Measurements from ENCODE around the gene KLHDC10.
"Not testable (repeated sequence)": the region's sequence is repeated elsewhere in the genome, so short reads cannot be mapped to it uniquely, and the experiment has no call there.

The KLHDC10 gene, protein sequence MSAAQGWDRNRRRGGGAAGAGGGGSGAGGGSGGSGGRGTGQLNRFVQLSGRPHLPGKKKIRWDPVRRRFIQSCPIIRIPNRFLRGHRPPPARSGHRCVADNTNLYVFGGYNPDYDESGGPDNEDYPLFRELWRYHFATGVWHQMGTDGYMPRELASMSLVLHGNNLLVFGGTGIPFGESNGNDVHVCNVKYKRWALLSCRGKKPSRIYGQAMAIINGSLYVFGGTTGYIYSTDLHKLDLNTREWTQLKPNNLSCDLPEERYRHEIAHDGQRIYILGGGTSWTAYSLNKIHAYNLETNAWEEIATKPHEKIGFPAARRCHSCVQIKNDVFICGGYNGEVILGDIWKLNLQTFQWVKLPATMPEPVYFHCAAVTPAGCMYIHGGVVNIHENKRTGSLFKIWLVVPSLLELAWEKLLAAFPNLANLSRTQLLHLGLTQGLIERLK

DNA sequence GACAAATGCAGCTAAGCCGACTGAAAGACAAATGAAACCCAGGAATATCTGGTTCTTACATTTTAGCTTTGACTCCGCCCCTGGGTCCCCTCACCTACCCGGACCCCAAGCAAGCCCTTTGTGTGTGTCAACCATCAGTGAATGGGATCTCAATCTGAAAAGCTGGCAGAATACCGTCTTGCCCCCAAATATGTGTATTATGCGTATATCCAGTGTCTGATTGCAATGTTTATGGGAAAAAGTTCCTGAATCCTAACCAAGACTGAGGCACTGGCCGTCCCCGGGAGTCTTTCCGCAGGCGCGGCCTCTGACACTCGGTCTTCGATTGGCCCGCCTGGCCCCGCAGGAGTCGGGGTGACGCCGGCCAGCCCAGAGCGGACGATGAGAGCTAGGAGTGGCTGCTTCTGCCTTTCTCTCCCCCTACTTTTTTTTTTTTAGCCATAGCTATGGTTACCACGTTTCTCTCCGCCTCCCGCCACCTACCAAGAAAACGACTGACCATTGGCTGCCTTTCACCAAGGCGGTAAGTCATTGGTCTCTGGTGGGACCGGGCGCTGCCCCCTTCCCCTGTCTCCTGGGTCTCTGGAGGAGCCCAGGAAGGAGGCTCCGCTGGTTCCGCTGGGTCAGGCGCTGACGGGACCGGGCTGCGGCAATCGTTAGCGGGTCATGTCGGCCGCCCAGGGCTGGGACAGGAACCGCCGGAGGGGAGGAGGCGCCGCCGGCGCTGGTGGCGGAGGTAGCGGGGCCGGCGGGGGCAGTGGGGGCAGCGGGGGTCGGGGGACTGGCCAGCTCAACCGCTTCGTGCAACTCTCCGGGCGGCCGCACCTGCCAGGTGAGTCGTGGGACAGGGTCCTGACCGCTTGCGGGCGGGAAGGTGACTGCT lies at the start of gene KLHDC10:
Gene KLHDC10 (plus strand): TSS at position 557 of the 883 bp plus-strand sequence. CDS start 110 bp downstream, at position 667.
- DNase-seq (ENCODE audit: low spot score) (peak; percentile 93), FAIRE-seq (no peak)

DNA sequence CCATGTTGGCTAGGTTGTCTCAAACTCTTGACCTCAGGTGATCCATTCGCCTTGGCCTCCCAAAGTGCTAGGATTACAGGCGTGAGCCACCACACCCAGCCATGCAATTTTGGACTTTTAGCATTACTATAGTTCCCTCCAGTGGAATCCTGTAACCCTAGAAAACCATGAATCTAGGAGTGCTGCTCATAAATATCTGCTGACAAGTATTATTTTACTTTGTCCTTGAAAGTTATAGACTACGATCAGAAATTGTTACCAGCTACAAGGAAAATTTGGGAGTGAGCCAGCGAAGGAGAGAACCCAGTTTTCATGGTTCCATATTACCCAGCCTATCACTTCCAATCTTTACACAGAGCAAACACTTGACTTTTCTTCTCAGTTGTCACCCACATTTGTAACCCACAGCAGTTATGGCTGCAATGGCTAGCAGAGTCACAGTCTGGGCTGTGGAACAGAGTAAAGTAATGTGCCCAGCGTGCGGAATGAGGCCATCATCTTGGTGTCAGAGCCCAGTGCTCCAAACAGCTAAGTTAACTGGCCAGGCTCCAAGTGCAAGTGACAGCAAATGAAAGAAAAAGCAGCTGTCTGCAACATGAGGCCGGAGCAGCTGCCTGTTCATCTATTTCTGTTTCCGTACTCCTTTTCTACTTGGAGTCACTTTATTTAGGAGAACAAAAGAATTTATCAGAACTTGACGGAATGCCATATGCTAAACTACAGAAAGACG lies 49.1 kb upstream of the KLHDC10 start:
- no peak for FAIRE-seq
- DNase-seq (ENCODE audit: low spot score): no peak

DNA sequence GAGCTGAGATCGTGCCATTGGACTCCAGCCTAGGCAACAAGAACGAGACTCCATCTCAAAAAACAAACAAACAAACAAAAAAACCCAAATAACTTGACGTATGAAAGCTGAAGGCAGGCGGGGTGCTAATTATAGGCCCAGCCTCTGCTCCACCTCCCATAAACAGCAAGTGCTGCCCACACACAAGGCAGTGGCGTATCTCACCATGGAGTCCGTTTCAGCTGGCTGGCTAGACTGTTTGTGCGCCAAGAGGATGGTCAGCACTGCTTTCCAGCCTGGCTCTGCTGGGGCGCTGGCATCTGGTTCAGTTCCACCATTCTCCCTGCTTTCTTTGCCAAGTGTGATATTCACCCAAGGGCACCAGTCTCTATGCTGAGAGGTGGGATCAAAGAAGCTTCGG lies 48.2 kb upstream of the KLHDC10 start:
- DNase-seq (ENCODE audit: low spot score) (no peak), FAIRE-seq (no peak)

DNA sequence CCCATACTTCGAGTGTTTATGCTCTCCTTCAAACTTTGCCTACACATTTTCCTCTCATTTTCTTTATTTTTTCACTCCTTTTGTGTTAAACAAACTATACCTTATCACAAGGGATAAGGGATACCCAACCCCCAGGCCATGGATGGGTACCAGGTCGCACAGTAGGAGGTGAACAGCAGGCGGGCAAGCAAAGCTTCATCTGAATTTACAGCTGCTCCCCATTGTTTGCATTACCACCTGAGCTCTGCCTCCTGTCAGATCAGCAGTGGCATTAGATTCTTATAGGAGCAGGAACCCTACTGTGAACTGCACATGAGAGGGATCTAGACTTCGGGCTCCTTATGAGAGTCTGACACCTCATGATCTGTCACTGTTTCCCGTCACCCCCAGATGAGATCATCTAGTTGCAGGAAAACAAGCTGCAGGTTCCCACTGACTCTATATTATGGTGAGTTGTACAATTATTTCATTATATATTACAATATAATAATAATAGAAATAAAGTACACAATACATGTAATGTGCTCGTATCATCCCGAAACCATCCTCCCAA lies 47.6 kb upstream of the KLHDC10 start:
- no peak for FAIRE-seq
- DNase-seq (ENCODE audit: low spot score): no peak

DNA sequence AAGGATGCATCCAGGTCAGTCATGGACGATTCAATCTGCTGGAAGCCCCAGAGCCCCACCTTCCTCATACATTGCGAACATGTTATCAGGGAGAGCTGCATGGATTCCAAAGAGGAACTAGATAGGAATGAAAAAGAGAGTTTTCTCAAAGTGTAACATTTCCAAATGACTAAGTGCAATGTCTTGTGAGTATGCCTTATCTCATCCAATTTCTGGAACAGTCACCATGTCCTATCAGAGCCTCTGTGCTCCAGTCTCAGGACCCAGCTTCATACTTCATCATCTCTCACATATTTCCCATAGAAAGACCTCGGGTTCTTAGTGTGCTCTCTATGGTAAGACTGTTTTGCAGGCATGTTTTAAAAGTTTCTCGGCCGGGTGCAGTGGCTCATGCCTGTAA lies 45.9 kb upstream of the KLHDC10 start:
- FAIRE-seq (no peak), DNase-seq (ENCODE audit: low spot score) (no peak)

DNA sequence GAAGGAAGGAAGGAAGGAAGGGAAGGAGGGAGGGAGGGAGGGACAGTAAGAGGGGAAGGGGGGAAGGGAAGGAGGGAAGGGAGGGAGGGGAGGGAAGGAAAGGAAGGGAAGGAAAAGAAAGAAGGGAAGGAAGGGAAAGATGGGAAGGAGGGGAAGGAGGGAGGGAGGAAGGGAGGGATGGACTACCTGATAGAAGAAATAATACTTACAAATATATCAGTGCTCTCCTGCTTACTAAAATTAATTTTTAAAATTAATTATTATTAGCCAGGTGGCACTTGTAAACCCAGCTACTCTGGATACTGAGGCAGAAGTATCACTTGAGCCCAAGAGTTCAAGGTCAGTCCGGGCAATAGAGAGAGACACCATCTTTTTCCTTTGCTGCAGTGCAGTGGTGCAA lies 37.6 kb upstream of the KLHDC10 start:
- FAIRE-seq (no peak), DNase-seq (ENCODE audit: low spot score) (no peak)

DNA sequence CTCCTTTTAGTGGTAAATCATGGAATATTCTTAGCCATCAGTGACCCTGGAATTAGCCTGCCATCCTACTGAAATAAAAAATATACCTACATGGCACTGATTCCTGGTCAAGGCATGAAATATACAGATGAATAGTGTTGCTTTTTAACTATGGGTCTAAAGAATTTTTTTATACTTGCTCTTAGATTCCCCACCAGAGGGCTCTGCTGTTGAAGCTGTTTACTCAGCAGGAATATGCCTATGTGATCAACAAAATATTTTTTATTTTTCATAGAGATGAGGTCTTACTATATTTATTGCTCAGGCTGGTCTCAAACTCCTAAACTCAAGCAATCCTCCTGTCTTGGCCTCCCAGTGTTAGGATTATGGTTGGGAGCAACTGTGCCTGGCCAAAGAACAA lies 32.6 kb upstream of the KLHDC10 start:
- DNase-seq (ENCODE audit: low spot score): no peak
- no peak for FAIRE-seq

DNA sequence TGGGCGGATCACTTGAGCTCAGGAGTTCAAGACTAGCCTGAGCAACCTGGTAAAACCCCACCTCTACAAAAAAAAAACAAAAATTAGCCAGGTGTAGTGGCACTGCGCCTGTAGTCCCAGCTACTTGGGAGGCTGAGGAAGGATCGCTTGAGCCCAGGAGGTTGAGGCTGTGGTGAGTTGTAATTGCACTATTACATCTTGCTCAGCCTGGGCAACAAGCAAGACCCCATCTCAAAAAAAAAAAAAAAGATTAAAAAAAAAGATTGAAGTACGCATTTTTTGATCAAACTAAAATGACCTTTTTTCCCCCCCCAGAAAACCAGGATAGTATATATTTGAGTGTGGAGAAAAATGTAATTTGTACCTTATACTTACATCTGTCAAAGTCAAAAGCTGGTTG lies 29.8 kb upstream of the KLHDC10 start:
- DNase-seq (ENCODE audit: low spot score) (no peak), FAIRE-seq (no peak)

DNA sequence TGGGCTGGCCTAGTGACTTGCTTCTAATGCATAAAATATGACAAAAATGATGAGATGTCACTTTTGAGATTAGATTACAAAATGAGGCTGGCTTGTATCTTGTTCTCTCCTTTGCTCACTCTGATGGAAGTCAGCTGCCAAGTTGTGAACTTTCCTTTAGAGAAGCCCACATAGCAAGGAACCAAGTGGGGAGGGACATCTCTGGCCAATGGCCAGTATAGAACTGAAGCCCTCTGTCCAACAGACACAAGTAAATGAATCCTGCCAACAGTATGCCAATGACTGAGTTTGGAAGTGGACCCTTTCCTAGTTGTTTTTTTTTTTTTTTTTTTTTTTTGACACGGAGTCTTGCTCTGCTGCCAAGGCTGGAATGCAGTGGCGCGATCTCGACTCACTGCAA lies 22.5 kb upstream of the KLHDC10 start:
- DNase-seq (ENCODE audit: low spot score): no peak
- FAIRE-seq: no peak

DNA sequence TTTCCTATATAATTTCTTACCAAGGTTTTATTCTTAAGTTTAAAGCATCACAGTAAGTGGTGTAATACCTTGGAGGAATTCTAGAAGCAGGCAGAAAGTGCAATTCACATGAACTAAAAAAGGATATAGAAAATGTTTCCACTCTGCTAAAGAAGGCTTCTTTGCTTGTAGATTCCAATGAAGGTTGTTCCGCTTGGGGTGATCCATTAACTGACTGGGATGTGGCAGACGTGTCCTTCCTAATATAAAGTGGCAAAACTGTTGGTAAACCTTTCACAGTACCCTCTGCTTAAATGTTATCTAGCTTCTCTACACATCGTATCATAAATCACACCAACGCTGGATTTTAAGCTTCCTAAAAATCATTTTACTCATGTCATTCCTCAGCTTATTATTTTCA lies 21.4 kb upstream of the KLHDC10 start:
- no peak for FAIRE-seq
- DNase-seq (ENCODE audit: low spot score): no peak

DNA sequence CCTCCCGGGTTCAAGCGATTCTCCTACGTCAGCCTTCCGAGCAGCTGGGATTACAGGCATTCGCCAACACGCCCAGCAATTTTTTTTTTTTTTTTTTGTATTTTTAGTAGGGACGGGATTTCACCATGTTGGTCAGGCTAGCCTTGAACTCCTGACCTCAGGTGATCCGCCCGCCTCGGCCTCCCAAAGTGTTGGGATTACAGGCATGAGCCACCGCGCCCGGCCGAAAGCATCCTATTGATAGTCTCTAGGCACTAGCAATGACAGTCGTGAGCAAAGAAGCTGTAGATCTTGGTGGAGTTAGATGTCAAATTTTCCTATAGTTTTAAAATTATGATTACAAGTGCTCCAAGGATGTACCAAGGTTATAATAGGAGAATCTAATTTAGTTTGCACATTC lies 18.1 kb upstream of the KLHDC10 start:
- not testable (repeated sequence) for DNase-seq (ENCODE audit: low spot score); FAIRE-seq

DNA sequence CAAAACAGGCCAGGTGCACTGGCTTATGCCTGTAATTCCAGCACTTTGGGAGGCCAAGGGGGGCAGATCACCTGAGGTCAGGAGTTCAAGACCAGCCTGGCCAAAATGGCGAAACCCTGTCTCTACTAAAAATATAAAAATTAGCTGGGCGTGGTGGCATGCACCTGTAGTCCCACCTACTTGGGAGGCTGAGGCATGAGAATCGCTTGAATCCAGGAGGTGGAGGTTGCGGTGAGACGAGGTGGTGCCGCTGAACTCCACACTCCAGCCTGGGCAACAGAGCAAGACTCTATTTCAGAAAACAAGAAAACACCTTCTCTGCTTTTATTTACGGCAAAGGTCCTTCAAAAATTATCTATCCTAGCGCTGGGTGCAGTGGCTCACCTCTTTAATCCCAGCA lies 15.1 kb upstream of the KLHDC10 start:
- FAIRE-seq; DNase-seq (ENCODE audit: low spot score): not testable (repeated sequence)

DNA sequence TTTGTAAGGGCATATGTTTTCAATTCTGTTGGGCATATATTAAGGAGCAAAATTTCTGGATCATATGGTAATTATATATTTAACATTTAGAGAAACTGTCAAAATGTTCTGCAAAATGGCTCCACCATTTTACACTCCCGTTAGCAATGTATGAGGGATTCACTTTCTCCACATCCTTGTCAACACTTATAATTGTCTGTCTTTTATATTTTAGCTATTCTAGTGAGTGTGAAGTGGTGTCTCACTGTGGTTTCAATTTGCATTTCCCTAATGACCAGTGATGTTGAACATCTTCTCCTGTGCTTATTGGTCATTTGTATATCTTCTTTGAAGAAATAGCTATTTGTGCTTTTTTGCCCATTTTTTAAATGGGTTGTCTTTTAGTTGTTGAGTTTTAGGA lies 8.1 kb upstream of the KLHDC10 start:
- no peak for FAIRE-seq

DNA sequence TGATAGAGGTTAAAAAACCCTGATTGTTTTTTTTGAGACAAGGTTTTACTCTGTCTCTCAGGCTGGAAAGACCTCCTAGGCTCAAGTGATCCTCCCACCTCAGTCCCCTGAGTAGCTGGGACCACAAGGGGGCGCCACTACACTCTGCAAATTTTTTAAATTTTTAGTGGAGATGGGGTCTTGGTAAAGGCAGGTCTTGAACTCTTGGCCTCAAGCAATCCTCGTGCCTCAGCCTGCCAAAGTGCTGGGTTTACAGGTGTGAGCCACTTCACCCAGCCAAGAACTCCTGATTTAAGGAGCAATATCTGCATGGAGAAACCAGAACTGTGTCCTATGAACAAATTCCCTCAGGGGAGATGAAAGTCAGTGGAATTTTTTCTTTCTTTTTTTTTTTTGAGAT lies 7.3 kb upstream of the KLHDC10 start:
- DNase-seq (ENCODE audit: low spot score): no peak
- no peak for FAIRE-seq

More for the DNA sequence above, 8.1 kb upstream of the KLHDC10 start:
- DNase-seq (ENCODE audit: low spot score): no peak

DNA sequence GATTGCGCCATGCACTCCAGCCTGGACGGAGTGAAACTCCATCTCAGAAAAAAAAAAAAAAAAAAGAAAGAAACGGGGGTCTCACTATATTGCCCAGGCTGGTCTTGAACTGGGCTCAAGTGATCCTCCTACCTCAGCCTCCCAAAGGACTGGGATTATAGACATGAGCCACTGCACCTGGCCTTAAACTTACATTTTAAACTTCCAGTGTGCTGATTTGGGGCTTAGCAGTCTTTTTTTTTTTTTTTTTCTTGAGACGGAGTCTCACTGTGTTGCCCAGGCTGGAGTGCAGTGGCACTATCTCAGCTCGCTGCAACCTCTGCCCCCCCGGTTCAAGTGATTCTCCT lies 5.8 kb upstream of the KLHDC10 start:
- not testable (repeated sequence) for FAIRE-seq; DNase-seq (ENCODE audit: low spot score)

DNA sequence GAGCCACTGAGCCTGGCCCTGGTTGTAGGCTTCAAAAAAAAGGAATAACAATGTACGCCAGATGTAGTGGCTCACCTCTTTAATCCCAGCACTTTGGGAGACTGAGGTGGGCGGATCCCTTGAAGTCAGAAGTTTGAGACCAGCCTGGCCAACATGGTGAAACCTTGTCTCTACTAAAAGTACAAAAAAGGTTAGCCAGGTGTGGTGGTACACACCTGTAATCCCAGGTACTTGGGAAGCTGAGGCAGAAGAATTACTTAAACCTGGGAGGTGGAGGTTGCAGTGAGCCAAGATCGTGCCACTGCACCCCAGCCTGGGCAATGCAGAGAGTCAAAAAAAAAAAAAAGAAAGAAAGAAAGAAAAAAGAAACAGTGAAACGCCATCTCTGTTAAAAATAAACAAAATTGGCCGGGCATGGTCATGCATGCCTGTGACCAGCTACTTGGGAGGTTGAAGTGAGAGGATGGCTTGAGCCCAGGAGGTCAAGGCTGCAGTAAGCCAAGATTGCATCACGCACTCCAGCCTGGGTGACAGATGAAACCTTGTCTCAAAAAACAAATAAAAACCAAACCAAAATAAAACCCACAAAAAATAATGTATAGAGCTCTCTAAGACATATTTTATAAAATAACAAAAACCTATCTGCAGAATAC lies 4.7 kb upstream of the KLHDC10 start:
- DNase-seq (ENCODE audit: low spot score) (no peak), FAIRE-seq (no peak)

DNA sequence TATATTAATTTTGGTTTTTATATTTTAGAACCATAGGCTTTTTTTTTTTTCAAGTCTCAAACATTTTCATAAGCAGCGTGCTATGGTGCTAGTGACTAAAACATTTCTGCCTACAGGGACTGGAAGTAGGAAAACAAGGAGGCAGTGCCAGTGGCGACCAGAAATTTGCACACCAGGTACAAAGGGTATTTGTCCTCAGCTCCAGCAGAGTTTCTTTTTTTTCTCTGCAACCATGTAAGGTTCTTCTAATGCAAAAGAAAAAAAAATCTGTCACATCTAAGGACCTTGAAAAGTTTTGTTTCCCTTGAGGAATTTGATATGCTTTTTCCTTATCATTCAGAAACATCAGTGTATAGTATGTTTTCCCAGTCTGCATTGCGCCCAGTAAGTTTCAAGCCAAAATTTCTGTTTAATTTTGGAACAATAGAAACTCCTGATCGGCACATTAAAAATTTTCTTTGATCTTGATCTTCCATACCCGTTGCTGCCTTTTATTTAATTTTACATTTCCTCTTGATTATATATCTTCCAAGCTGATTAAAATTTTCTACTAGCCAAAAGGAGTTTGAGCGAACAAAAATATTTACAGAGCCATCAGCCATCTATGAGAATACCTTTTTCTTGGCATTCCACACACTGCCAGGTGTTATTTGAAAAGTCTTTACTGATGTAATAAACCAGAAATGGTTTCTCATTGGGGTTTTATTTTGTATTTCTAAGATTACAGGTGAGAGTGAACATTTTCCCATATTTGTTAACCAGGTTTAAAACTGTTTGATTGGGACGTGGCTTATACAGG lies 956 bp upstream of the KLHDC10 start:
- no peak for FAIRE-seq
- DNase-seq (ENCODE audit: low spot score): no peak

DNA sequence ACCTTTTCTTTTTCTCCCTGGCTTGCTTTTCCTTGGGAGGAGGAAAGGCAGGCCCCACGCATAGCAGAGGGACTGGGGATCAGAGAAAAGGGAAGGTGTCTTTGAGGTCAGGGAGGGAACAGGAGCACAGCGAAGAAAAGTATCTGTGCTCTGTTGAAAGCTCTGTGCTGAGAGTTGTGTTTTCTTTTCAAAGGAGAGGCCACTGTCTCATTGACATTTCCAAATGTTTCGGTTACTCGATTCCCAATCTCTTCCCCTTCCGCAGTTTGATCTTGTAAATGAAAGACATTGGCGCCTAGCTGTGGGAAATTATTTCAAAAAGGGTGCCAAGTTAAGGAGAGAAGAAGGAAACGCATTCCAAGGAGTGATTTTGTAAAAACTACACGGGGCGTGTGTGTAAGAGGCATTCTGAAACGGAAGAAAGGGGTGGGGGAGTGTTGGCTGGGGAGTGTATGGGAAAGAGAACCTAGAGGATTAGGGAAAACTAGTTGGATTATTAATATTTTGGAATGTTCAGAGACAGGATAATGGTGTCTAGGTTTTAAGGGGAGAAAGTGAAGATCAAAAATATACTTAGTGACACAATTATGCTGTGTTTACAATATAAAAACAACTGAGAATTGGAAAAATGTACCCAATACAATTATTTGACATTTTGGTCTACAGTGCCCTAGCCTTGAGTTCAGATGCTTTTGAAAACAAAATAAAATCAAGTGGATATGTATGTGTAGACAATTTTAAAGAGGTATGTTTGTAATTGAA lies 708 bp downstream of the KLHDC10 start:
- DNase-seq (ENCODE audit: low spot score): no peak
- no peak for FAIRE-seq
